WTC11 (cell line): ENCODE results near the gene PRR7.

ENCODE experiments used
- FOXJ3 ChIP-seq: sonication (generic); formaldehyde crosslinking; IDR thresholded peaks from 2 replicates; pipeline ENCODE4 v1.9.0; 2021; ENCODE audit warnings: missing genetic modification reagents, mild to moderate bottlenecking, borderline replicate concordance
- TF ChIP-seq, protein P1 (sequence below): sonication (generic); formaldehyde crosslinking; IDR thresholded peaks from 2 replicates; pipeline ENCODE4 v1.8.0; 2022; ENCODE audit warnings: mild to moderate bottlenecking, missing genetic modification reagents
- TF ChIP-seq, protein P2 (sequence below): fragments of 200-600 bp; IDR thresholded peaks from 2 replicates; pipeline ENCODE4 v1.8.0; 2022; ENCODE audit warnings: antibody characterized with exemption

DNA sequence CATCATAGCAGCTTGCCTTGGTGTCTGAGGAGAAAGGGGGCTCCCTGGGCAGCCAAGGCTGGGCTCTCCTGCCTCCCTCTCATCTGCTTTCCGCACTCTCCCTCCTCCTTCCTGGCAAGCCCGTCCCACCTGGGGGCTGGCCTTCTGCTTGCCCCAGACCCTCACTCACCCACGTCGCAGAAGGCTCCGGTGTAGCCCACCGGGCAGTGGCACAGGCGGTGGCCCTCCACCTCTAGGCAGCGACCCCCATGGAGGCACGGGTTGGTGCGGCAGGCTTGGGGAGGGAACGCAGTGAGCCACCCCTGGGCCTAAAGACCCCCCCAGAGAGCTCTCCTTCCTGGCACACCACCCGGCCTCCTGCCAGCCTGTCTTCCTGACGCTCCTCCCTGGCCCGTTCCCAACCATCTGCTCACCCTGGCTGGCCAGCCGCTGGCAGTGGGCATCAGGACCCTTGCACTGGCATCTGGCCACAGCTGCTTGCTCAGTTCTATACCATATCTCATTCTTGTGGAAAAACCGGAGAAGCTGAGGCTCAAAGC is 41.9 kb upstream of the PRR7 start:
- no peak for TF ChIP-seq FOXJ3 (CRISPR knock-in tag)
- TF ChIP-seq, protein P1, sequence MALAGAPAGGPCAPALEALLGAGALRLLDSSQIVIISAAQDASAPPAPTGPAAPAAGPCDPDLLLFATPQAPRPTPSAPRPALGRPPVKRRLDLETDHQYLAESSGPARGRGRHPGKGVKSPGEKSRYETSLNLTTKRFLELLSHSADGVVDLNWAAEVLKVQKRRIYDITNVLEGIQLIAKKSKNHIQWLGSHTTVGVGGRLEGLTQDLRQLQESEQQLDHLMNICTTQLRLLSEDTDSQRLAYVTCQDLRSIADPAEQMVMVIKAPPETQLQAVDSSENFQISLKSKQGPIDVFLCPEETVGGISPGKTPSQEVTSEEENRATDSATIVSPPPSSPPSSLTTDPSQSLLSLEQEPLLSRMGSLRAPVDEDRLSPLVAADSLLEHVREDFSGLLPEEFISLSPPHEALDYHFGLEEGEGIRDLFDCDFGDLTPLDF: no peak
- TF ChIP-seq, protein P2, sequence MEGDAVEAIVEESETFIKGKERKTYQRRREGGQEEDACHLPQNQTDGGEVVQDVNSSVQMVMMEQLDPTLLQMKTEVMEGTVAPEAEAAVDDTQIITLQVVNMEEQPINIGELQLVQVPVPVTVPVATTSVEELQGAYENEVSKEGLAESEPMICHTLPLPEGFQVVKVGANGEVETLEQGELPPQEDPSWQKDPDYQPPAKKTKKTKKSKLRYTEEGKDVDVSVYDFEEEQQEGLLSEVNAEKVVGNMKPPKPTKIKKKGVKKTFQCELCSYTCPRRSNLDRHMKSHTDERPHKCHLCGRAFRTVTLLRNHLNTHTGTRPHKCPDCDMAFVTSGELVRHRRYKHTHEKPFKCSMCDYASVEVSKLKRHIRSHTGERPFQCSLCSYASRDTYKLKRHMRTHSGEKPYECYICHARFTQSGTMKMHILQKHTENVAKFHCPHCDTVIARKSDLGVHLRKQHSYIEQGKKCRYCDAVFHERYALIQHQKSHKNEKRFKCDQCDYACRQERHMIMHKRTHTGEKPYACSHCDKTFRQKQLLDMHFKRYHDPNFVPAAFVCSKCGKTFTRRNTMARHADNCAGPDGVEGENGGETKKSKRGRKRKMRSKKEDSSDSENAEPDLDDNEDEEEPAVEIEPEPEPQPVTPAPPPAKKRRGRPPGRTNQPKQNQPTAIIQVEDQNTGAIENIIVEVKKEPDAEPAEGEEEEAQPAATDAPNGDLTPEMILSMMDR: no peak
